Measurements from ENCODE around the gene BAZ1A.
"Not testable (repeated sequence)": the region's sequence is repeated elsewhere in the genome, so short reads cannot be mapped to it uniquely, and the experiment has no call there.

BAZ1A gene

GRCh38 chr14:34857689-34858449, 17.3 kb downstream of the BAZ1A start:
- DNase-seq, result no peak

GRCh38 chr14:34853041-34853440, 22.1 kb downstream of the BAZ1A start:
- no peak for DNase-seq

GRCh38 chr14:34851395-34851794, 23.8 kb downstream of the BAZ1A start:
- no peak for DNase-seq

- no peak for DNase-seq
Observed at GRCh38 chr14:34845869-34846268, 29.3 kb downstream of the BAZ1A start.

GRCh38 chr14:34843011-34843554, 32.1 kb downstream of the BAZ1A start:
- no peak for DNase-seq

GRCh38 chr14:34837801-34838322, 37.3 kb downstream of the BAZ1A start:
- no peak for DNase-seq

- DNase-seq, result no peak
Observed at GRCh38 chr14:34835312-34835711, 39.8 kb downstream of the BAZ1A start.

- no peak for DNase-seq
Observed at GRCh38 chr14:34833549-34834523, 41.3 kb downstream of the BAZ1A start.

GRCh38 chr14:34826661-34827060, 48.5 kb downstream of the BAZ1A start:
- no peak for DNase-seq

- no peak for DNase-seq
Observed at GRCh38 chr14:34824826-34825225, 50.3 kb downstream of the BAZ1A start.

- DNase-seq, result no peak
Observed at GRCh38 chr14:34824256-34824655, 50.9 kb downstream of the BAZ1A start.

GRCh38 chr14:34817768-34818167, 57.4 kb downstream of the BAZ1A start:
- DNase-seq, result no peak

GRCh38 chr14:34810028-34810427, 65.1 kb downstream of the BAZ1A start:
- no peak for DNase-seq

GRCh38 chr14:34806257-34806656, 68.9 kb downstream of the BAZ1A start:
- DNase-seq, result no peak

- no peak for DNase-seq
Observed at GRCh38 chr14:34804933-34805332, 70.2 kb downstream of the BAZ1A start.

- DNase-seq, result not testable (repeated sequence)
Observed at GRCh38 chr14:34798861-34799260, 76.3 kb downstream of the BAZ1A start.

GRCh38 chr14:34797747-34798583, 77.2 kb downstream of the BAZ1A start:
- DNase-seq, result peak; percentile 6

GRCh38 chr14:34796902-34797301, 78.3 kb downstream of the BAZ1A start:
- DNase-seq, result no peak

GRCh38 chr14:34794941-34795340, 80.2 kb downstream of the BAZ1A start:
- no peak for DNase-seq

- no peak for DNase-seq
Observed at GRCh38 chr14:34794217-34794616, 80.9 kb downstream of the BAZ1A start.

GRCh38 chr14:34792598-34792997, 82.6 kb downstream of the BAZ1A start:
- DNase-seq, result no peak

GRCh38 chr14:34785223-34786006, 89.7 kb downstream of the BAZ1A start:
- no peak for DNase-seq

Measured in NCI-H510A (cell line).